Measurements from ENCODE around the gene C14orf119.
A peak's percentile ranks its signal among the peaks of the same experiment; 100 is the strongest.

Gene C14orf119

DNA sequence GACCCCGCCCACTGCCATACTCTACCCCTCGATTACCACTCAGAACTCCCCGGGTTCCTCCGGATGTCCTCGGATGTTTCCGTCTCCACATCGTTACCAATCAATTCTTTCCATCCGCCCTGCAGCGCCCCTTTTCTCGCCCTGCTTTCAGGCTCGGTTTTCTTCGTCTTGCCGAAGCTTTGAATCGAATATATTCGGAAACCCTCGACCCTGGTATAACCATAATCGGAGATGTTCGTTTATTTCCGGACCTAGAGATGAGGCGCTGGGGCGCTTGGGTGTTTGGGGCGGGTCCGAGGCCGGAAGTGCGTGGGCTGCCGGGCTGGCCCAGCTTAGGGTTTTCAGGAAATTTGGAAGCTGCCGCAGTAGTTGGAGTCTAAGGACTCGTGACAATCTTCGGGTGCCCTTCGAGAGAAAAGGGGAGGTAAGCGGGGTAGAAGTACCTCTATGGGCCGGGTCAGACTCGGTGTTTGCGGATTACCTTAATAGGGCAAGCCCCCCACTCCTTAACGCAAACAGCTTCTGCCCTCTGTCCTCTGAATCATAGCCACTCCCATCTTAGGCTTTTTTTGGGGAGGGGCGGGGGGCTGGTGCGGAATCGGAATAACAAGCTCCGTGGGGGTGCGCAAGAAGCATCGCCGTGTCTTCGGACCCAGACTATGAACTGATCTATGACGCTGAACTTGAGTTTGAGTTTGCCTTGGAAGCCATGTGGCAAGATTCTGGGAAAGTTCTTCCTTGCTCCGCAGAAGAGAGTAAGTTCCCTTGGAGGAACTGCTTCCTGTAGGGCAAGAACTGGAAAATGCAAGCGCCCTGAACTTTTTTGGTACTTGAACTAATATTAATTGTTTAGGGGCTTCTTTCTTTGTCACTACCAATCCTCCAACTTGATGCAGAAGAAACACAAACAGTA lies at the start of gene C14orf119:
Gene C14orf119 (plus strand): TSS at position 310 of the 913 bp plus-strand sequence. CDS start 2,154 bp downstream, outside the sequence.
- DNase-seq (ENCODE audit: low read depth in 1 of 2, low spot score in 1 of 2), result peak; percentile 97 to 98

- no peak for DNase-seq (ENCODE audit: low read depth in 1 of 2, low spot score in 1 of 2)
Measured at GRCh38 chr14:23047034-23047634, 48.2 kb upstream of the C14orf119 start.

- no peak for DNase-seq (ENCODE audit: low read depth in 1 of 2, low spot score in 1 of 2)
Measured at GRCh38 chr14:23047751-23048693, 47.3 kb upstream of the C14orf119 start.

- DNase-seq (ENCODE audit: low read depth in 1 of 2, low spot score in 1 of 2), result no peak
Measured at GRCh38 chr14:23049011-23049410, 46.3 kb upstream of the C14orf119 start.

DNA sequence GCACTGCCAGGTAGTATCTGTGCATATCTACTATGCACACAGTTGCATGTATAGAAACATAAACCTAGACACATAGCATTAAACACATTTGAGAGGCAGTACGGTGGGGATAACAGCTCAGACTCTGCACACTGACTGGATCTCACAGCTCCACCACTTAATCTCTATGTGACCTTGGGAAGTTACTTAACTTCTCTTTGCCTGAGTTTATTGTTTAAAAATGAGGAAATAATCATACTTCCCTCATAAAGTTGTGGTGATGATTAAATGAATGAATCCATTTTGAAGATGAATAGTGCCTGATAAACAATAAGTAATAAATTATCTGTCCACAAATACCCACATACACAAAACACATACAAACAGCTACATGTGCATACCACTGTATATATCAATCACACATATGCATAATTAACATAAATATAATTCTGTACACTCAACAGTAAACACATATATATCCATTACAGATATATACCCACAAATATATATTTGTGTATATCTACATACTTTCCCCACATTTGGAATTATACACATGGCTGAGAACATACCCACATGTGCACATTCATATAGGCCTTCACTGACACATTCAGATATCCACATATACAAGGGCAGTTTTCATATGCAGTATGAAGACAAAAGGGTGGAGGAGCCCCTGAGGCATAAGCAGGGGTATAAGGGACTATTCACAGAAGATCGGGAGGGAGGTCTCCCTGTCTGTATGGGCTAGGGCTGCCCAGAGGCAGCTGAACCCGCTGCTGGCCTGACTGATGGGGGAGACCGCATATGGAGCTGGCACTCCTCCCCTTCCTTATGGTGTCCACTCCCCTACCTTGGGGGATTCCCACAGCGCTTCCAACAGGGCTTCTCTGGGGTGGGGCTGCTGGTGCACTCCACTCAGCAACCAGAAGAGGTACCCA lies 43.9 kb upstream of the C14orf119 start:
- no peak for DNase-seq (ENCODE audit: low read depth in 1 of 2, low spot score in 1 of 2)

DNA sequence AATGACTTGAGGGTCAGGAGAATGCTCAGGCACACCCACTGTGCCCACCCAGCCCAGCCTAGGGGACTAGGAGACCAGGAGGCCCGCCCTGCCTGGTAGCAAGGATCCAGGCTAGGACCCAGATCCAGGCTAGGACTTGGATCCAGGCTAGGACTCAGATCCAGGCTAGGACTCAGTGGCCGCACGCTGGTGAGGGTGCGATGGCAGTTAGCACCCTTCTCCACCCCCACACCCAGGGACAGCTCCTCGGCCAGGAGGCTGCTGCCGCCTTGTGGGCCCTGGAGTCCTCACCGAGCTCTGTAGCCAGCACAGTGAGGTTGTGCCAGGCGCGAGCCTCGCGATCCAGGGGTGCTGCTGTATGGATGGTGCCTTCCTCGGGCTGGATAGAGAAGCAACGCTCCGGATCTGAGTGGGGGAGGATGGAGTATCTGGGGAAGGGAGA lies 43.1 kb upstream of the C14orf119 start:
- DNase-seq (ENCODE audit: low read depth in 1 of 2, low spot score in 1 of 2), result no peak

- DNase-seq (ENCODE audit: low read depth in 1 of 2, low spot score in 1 of 2), result no peak
Measured at GRCh38 chr14:23052671-23053070, 42.6 kb upstream of the C14orf119 start.

DNA sequence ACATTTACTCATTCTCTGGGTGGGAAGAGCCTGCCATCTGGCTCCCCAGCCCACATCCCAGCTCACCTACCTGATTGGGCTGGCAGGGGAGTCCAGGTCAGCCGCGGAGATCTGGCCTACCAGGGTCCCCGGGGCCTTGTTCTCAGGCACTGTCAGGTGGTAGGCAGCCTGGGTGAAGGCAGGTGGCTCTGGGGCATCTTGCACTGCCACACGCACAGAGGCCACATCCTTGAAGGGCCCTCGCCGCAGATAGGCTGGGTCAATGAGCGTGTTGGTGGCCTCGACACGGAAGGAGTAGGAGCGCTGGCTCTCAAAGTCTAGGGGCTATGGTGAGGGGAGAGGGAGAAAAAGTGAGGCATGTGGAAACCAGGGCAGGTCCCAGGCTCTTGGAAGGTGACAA lies 41.9 kb upstream of the C14orf119 start:
- no peak for DNase-seq (ENCODE audit: low read depth in 1 of 2, low spot score in 1 of 2)

DNA sequence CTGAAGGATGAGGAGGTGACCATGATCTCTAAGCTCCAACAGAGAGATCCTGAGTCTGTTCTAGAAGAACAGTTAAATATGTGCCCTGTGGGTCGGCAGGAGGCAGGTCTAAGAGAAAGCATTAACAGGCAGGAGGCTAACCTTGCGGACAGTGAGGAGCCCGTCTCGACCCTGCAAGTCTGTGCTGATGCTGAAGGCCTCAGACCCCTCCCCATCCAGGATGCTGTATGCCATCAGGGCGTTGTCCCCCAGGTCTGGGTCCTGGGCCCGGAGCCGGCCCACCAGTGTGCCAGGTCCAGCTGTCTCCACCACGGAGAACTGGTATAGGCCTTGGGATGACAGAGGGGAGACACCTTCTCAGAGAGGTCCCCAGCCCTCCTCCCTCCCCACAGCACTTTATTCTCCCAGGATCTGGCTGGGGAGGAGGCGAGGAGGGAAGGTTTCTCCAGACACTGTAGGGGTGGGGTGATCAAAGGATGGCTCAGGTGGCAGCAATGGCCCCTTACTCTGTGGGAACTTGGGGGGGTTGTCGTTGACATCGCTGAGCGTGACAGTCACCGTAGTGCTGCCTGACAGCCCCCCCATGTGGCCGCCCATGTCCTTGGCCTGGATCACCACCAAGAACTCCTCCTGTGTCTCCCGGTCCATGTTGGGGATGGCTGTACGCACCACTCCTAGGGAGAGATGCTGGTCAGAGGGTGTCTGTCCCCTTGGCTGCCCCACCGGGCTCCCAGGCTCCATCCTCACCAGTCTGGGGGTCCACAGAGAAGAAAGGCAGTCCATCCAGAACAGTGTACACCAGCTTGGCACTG lies 41.1 kb upstream of the C14orf119 start:
- no peak for DNase-seq (ENCODE audit: low read depth in 1 of 2, low spot score in 1 of 2)

DNA sequence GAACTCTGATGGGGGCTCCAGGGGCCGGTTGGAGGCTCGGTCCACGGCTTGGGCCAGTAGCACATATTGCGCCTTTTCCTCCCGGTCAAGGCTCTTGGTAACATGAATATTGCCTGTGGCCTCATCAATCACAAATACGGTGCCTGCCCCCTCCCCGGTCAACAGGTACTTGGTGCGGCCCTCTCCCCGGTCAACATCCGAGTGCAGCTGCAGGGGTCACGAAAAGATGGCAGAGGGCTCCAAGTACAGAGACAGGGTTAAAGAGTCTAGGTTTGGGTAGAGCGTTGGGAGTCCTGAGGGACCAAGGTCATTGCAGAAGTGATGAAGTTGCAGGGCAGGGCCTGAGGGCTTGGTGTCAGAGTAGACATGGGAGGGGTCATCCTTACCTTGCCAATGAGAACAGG lies 40.2 kb upstream of the C14orf119 start:
- DNase-seq (ENCODE audit: low read depth in 1 of 2, low spot score in 1 of 2), result no peak

DNA sequence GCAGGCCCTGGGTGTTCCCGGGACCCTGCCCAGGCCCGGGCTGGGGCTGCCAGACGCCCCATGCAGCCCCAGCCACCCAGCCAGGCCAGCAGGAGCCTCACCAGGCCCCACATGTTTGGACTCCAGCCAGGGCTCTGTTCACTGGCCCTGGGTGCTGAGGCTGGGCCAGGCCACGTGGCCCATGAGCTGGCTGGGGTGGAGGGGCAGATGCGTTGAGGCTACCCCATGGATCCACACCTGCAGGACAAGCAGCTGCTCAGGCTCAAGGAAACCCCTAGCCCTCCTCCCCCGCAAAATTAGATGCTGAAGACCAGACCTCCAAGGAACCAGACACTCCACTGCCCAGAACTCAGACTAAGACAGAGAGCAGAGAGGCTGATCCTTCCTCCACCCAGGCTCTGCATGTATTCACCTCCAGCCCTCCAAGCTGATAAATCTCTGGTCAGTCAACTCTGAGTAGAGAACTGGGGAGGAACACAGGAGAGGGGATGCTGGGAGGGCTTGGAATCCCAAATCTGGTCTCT lies 39.6 kb upstream of the C14orf119 start:
- no peak for DNase-seq (ENCODE audit: low read depth in 1 of 2, low spot score in 1 of 2)

GRCh38 chr14:23056145-23056955 lies 39.0 kb upstream of the C14orf119 start:
- peak; percentile 42 to 47 for DNase-seq (ENCODE audit: low read depth in 1 of 2, low spot score in 1 of 2)

DNA sequence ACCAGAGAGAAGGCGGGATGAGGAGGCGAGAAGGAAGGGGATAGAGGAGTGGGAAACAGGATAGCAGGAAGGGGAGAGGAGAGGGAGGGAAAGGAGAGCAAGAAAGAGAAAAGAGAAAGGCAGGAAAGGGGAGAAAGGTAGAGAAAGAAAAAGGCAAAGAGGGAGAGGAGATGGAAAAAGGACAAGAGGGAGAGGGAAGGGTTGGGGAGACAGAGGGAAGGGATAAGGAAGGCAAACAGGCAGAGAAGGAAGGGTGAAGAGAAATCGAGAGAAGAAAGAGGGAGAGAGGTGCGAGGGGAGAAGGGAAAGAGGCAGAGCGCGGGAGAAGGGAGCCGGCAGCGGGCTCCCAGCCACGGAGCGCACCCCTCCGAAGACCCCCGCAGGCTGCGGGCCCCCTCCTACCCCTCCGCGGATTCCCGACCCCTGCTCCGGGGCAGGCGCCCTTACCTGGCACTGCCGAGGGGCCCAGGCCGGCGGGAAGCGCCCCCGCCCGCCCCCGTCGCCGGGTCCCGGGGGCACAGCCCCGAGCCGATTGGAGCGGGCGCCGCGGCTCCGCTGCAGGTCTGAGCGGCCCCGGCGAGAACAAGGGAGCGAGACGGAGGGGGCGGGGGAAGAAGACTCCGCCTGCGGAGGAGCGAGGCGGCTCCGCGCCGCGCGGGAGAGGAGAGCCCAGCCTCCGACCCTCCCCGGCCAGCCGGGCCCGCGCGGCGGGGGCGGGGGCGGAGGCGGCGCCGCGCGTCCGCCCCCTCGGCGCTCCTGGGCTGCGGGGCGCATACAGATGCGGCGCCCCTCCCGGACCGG lies 38.1 kb upstream of the C14orf119 start, which contains the start of gene CDH24:
Gene CDH24 (minus strand): TSS at position 565 of the 801 bp plus-strand sequence. CDS start 1,787 bp downstream, outside the sequence.
- peak; percentile 42 to 48 for DNase-seq (ENCODE audit: low read depth in 1 of 2, low spot score in 1 of 2)

GRCh38 chr14:23057757-23058653 lies 37.3 kb upstream of the C14orf119 start:
- DNase-seq (ENCODE audit: low read depth in 1 of 2, low spot score in 1 of 2), result peak; percentile 77 to 79

DNA sequence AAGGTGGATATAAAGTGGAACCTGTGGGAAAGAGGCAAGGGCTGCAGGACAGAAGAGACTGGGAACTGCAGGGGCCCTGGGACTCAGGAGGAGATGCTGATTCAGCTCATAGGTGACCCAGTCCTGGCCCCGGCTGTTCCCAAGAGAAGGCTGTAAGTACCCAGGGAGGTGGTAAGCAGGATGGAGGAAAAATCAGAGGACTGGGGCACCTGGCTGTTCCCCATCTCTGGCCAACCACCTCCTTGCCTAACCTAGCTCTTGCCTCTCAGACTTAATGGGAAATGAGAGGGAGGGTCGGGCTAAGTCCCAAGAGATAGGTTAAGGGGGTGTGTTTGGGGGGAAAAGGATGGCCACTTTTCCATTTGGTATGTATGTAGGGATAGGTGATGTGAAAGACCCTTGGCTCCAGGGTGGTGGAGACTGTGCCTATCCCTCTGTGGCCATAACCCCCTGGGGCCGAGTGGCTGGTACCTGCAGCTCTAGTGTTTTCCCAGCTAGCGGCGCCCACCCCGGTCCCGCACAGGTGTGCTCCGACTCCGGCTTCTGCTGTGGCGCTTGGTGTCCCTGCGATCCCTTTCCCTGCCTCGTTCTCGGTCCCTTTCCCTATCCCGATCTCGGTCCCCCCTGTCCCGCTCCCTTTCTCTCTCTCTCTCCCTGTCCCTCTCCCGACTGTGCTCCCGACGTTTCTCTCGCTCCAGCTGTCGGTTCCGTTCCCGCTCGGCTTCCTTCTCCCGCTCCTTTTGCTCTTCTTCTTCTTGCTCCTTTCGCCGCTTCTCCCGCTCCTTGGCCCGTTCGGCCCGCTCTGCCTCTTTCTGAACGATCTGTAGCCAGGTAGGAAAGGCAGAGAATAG lies 36.4 kb upstream of the C14orf119 start:
- DNase-seq (ENCODE audit: low read depth in 1 of 2, low spot score in 1 of 2), result no peak

All from stimulated activated CD4-positive, alpha-beta T cell treated with anti-CD3 and anti-CD28 coated beads, Interleukin-15, amount 100 ng/mL, for 1 hour (primary cell).